GM19238 (cell line): ENCODE data around the gene ATG101.

ENCODE experiments used
- DNase-seq: peaks from one replicate; pipeline ENCODE4 v3.0.0; 2011; ENCODE audit warnings: low spot score; ENCODE audit not compliant: insufficient read length

ATG101 gene, protein sequence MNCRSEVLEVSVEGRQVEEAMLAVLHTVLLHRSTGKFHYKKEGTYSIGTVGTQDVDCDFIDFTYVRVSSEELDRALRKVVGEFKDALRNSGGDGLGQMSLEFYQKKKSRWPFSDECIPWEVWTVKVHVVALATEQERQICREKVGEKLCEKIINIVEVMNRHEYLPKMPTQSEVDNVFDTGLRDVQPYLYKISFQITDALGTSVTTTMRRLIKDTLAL

DNA sequence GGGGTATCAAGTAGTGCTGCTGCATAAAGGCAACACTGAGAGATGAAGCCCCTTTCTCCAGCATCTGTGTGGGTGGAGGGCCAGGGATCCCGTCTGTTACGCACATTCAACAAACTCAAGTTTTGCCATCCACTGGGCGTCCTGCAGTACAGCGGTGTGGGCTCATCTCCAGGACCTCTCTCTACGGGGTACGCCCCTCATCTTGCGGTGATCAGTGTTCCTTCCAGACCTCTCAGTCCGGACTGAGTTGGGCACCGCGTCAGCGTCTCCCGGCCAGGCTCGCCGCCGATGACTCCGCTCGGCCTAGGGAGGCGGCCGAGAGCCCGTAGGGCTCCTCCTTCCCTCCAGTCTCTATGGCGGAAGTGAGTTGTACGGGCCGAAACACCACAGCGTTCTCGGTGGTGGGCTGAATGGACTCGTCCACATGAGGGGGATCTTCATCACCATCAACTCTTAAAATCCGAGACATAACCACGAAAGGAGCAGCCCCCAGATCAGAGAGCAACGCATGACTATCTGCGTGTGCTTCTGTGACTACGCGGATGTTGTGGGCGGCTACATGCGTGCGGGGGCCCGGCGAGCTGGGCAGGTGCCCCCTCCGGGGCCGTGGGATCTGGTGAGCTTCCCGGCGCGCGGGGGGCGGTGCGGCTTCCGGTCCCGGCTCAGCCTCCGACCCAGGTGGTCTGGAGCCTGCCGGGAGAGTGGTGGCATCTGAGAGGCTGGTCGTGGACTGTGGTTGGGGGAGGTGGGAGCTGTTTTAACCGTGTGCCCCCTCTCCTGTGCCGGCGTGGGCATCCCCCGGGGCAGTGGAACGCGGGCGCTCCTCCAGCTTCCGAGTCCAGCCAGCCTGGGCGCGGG, at the start of gene ATG101:
Gene ATG101, plus strand, starts transcription at position 652 of the 858 bp plus-strand sequence. CDS start 3,673 bp downstream, outside the sequence.
- peak; percentile 98 for DNase-seq

DNA sequence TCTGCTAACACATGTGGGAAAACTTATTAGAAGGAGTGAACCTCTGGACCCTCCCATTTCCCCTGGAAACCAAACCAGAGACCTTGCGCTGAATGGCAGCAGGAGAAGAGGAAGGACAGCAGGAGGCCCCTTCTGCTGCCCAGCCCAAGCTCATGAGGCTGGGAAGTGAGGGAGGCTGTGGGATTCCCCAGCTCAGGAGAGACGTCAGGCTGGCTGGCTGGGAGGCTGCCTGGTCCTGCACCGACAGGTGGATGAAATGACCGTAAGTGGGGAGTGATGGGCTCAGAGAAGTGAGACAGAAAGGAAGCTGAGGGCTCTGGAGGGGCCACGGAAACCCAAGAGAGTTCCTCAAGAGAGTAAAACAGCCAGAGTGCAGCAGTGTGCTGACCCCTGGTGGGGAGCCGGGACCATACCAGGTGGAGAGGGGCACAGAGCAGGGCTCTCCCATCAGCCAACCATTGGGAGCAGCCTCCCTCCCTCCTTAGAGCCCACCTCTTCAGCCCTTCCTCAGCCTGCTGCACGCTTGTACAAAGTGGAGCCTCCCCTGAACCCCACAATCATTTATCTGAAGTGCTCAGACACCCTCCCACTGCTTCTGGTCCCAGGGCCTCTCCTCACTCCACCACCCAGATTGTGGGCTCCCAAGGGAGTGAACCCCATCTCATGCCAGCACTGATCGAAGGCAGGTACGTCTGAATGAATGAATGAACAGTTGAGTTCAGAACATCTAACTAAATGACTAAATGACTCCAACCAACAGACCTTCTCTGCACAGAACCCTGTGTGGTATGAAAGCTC, 49.0 kb upstream of the ATG101 start:
- peak; percentile 70 for DNase-seq

DNA sequence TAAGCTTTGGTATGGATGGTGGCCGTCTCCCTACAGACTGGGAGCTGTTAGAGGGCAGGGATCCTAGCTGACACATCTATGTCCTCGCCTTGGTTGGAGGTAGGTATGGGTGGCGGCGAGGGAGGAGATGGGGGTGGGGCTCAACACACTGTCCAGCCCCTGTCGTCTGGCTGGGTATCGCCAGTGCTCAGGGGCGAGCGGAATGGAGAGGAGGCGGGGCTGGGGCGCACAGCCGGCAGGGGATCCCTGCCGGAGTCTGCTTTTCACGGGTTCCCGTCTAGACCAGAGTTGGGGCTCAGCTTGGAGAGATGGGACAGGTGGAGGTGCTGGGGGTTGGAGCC, 47.0 kb upstream of the ATG101 start:
- no peak for DNase-seq

GRCh38 chr12:52023182-52023975, 46.4 kb upstream of the ATG101 start:
- peak; percentile 90 for DNase-seq

DNA sequence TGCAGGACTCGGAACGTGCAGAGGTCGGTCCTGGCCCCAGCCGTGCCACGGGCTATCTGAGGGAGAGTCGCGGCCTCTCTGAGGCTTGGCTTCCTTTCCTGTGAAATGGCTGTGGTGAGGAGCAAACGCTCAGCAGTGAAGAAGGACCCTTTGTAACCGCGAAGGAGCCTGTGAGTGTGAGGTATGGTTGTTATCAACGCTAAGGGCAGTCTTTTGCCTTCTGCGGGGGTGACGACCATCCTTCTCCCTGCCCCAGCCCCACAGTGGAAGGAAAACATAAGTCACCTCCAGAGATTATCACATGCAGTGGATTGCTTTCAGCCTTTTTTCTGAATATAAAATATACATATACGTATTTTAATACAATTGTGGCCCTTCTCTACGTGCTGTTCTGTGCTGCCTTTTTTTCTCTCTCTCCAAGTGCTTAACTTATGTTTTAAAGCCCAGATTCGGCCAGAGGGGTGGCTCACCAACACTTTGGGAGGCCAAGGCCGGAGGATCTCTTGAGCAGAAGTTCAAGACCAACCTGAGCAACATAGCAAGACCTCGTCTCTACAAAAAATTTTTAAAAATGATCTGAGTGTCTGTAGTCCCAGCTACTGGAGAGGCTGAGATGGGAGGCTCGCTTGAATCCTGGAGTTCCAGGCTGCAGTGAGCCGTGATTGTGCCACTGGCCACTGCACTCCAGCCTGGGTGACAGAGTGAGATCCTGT, 45.6 kb upstream of the ATG101 start:
- DNase-seq: no peak

GRCh38 chr12:52024845-52025230, 44.9 kb upstream of the ATG101 start:
- no peak for DNase-seq

DNA sequence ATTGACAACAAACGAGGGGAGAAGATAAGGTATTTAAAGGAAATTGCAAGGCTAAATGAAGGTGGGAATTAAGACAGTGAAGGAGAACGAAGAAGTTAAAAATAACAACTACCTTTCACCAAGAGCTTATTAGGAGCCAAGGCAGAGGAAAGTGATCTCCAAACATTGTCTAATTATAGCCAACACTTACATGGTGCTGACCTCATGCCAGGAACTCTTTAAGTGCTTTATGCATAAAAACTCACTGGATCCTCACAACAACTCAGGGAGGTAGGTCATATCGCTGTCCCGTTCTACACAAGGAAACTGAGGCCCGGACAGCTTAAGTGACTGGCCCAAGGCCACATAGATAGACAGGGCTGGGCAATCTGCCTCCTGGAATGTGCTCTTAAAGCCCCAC, 43.5 kb upstream of the ATG101 start:
- DNase-seq: no peak

DNA sequence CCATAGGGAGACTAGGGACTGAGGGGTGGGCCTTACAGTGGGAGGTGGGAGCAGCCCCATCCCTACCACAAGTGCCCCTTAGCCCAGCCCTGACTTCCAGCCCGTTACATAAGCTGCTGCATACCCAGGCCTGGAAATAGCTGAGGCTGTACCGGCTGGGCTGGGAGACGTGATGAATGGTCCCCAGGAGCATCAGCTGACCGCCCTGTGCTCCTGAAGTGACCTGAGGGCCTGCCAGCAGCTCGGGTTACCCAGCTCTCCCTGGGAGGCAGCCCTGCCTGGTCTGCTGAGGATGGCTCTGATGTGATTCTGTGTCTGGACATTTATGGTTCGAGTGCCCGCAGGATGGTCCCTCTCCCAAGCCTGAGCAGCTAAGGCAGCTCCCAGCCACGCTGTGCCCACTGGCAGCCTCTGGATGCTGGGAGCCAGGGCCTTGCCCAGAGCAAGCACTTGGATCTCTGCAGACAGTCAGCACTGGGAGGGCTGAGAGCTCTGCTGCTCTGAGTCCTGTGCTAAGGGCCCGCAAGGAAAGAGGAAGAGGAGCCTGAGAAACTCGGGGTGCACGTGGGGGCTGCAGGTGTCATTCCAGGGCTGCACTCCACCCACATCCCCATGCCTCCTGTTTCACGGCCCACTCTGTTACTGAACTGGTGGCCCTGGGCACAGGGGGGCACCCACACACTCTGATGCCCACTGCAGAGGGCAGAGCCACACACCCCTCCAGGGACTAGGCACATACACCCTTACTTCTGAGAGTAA, 42.5 kb upstream of the ATG101 start:
- DNase-seq: no peak

DNA sequence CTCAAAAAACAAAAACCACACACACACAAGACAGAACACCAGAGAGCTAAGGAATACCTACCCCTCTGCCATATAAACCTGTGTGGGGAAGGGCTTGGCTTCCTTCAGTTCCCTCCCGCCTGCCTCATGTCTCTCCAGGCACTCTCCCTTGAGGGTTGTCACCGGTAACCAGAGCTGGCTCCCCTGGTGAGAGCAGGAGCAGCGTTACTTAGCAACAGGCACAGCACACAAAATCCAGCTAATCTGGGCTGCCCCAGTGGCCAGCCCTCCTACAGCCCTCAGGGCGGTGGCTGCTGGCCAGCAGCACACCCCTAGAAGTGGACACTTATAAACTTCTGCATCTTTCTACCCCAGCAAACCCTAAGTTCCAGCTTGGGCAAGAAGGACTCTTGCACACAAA, 40.1 kb upstream of the ATG101 start:
- DNase-seq: no peak

- DNase-seq: no peak
Observed at GRCh38 chr12:52032446-52032803, 37.4 kb upstream of the ATG101 start.

GRCh38 chr12:52032804-52033445, 36.9 kb upstream of the ATG101 start:
- DNase-seq: peak; percentile 98

GRCh38 chr12:52033446-52034140, 36.2 kb upstream of the ATG101 start:
- DNase-seq: no peak

- no peak for DNase-seq
Observed at GRCh38 chr12:52035190-52035589, 34.6 kb upstream of the ATG101 start.

DNA sequence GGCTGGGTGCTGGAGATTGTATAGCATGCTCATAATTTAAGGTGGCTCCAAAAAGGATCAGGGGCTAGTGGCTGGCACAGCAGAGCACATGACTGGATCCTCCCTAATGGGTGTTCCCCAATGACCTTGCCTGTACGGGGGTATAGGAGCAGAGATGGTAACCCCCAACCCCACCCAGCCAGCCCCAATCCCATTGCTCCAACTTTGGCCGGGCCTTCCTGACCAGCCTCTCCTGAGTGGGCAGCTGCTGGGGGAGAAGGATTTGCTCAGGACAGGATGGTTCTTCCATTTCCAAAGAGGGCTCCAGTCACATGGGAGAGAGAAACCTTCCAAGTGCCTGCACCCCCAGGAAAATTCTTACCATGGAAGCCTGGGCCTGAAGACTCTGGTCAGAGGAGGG, 33.9 kb upstream of the ATG101 start:
- DNase-seq: no peak

GRCh38 chr12:52036587-52037171, 33.1 kb upstream of the ATG101 start:
- peak; percentile 73 for DNase-seq

GRCh38 chr12:52037248-52037861, 32.4 kb upstream of the ATG101 start:
- no peak for DNase-seq

GRCh38 chr12:52038447-52038846, 31.3 kb upstream of the ATG101 start:
- no peak for DNase-seq

GRCh38 chr12:52041035-52041434, 28.7 kb upstream of the ATG101 start:
- DNase-seq: no peak
